GM12892 (cell line): ENCODE measurements around the gene REXO4.

ENCODE experiments used
- POLR2A ChIP-seq: IDR thresholded peaks from 2 replicates; pipeline ENCODE4 v1.6.1; 2011; ENCODE audit warnings: low read depth, low read length, control low read depth
- POLR2AphosphoS5 ChIP-seq: IDR thresholded peaks from 2 replicates; pipeline ENCODE4 v1.6.1; 2011; ENCODE audit warnings: low read depth, low read length, control low read depth
- TAF1 ChIP-seq: IDR thresholded peaks from 2 replicates; pipeline ENCODE4 v1.6.1; 2011; ENCODE audit warnings: low read depth, mild to moderate bottlenecking, control low read depth, low read length, borderline replicate concordance

GRCh38 chr9:133405508-133406438 is 12.0 kb downstream of the REXO4 start:
- no peak for TF ChIP-seq POLR2A
- no peak for TF ChIP-seq TAF1
- no peak for TF ChIP-seq POLR2AphosphoS5
